HCT116 (cell line): ENCODE results near the gene ZNF521. TPM values are rescaled to one million over a fixed set of nuclear protein-coding genes. Genes with fewer than 3 reads are reported as not detected.

ENCODE experiments used
- ATAC-seq: fragments of 200-7000 bp; cut with Tn5 transposase; 2 replicates; pipeline ENCODE4 v1.9.1; 2020; ENCODE audit warnings: mild to moderate bottlenecking, moderate library complexity
- BruUV-seq: library from RNA; stranded (reverse); fragments of 400-500 nt; replicated peaks from 2 replicates; lab custom pipeline; 2021; lab: Mats Ljungman, UMichigan
- CTCF ChIA-PET: fragments of 300-600 bp; sonication (Branson Sonifier 250); formaldehyde crosslinking; loops from one replicate; lab custom pipeline; 2021; ENCODE audit warnings: antibody characterized with exemption; lab: Charles Lee
- POLR2A ChIA-PET: fragments of 300-600, 350-600 bp; sonication (Branson Sonifier 250); formaldehyde crosslinking; loops from one replicate; lab custom pipeline; 2021; ENCODE audit warnings: antibody characterized with exemption; lab: Charles Lee
- RAD21 ChIA-PET, 2 experiments: fragments of 300-600 bp; sonication (Branson Sonifier 250); formaldehyde crosslinking; loops; one replicate each; lab custom pipeline; 2023; ENCODE audit warnings: low total read pairs in 2 of 2; ENCODE audit not compliant: uncharacterized antibody in 2 of 2, unreplicated experiment in 2 of 2, low non-redundant PET in 1 of 2; lab: Charles Lee
- DNase-seq: peaks from one replicate; pipeline ENCODE4 v3.0.0-alpha.2; 2010; ENCODE audit warnings: low read depth, low spot score
- H2AFZ ChIP-seq: fragments of 200-600 bp; shearing (Covaris generic), sonication (generic); 2 replicates; pipeline ENCODE4 v1.6.1; 2017; ENCODE audit warnings: low read depth, mixed run types, mixed read lengths, antibody characterized with exemption, low read length; ENCODE audit not compliant: poor library complexity, severe bottlenecking
- H3K27ac ChIP-seq: 2 replicates; pipeline ENCODE4 v1.5.1; 2012; ENCODE audit warnings: low read depth, low read length
- H3K27me3 ChIP-seq: fragments of 200-600 bp; sonication (generic); 2 replicates; pipeline ENCODE4 v1.6.1; 2016; ENCODE audit warnings: mixed run types, low read length, mixed read lengths; ENCODE audit not compliant: insufficient read depth
- H3K36me3 ChIP-seq, 2 experiments: fragments of 200-500 bp in 1 of 2; fragments of 200-600 bp in 1 of 2; sonication (Bioruptor generic) in 1 of 2; sonication (generic) in 1 of 2; 2 replicates each; pipeline versions ENCODE4 v1.5.1 to v1.6.1; 2014 to 2016; ENCODE audit warnings: low read length in 2 of 2, inconsistent platforms in 1 of 2, mixed read lengths in 1 of 2, mixed run types in 1 of 2; ENCODE audit not compliant: insufficient read depth in 2 of 2, control insufficient read depth in 1 of 2
- H3K4me1 ChIP-seq, 2 experiments: fragments of 200-600 bp in 1 of 2; sonication (generic) in 1 of 2; 2 replicates each; pipeline versions ENCODE4 v1.5.1 to v1.6.1; 2012 to 2017; ENCODE audit warnings: low read length in 2 of 2, inconsistent platforms in 1 of 2, mild to moderate bottlenecking in 1 of 2, mixed read lengths in 1 of 2, mixed run types in 1 of 2, moderate library complexity in 1 of 2; ENCODE audit not compliant: insufficient read depth in 2 of 2, control insufficient read depth in 1 of 2
- H3K4me2 ChIP-seq: fragments of 200-600 bp; sonication (generic); 2 replicates; pipeline ENCODE4 v1.6.1; 2017; ENCODE audit warnings: mixed run types, low read length, mixed read lengths
- H3K4me3 ChIP-seq, 2 experiments: fragments of 200-600 bp in 1 of 2; sonication (generic) in 1 of 2; replicated peaks in 1 of 2; 2 replicates each; pipeline ENCODE4 v1.5.1; 2011 to 2016; ENCODE audit warnings: low read length in 2 of 2, control low read depth in 1 of 2, low read depth in 1 of 2, mild to moderate bottlenecking in 1 of 2, mixed read lengths in 1 of 2, mixed run types in 1 of 2
- H3K79me2 ChIP-seq: fragments of 200-600 bp; sonication (generic); 2 replicates; pipeline ENCODE4 v1.6.1; 2017; ENCODE audit warnings: mild to moderate bottlenecking, mixed run types, low read length, moderate library complexity, mixed read lengths; ENCODE audit not compliant: insufficient read depth
- H3K9ac ChIP-seq: fragments of 200-600 bp; sonication (generic); 2 replicates; pipeline ENCODE4 v1.6.1; 2016; ENCODE audit warnings: low read length, mixed read lengths
- H3K9me2 ChIP-seq: fragments of 200-600 bp; sonication (generic), shearing (Covaris generic); 2 replicates; pipeline ENCODE4 v1.6.1; 2017; ENCODE audit warnings: mixed run types, mild to moderate bottlenecking, moderate library complexity; ENCODE audit not compliant: insufficient read depth
- H3K9me3 ChIP-seq, 2 experiments: fragments of 200-500 bp in 1 of 2; fragments of 200-600 bp in 1 of 2; sonication (Bioruptor generic) in 1 of 2; sonication (generic) in 1 of 2; 2 replicates each; pipeline ENCODE4 v1.6.1; 2014 to 2017; ENCODE audit warnings: low read length in 2 of 2, mixed read lengths in 2 of 2, inconsistent platforms in 1 of 2, low read depth in 1 of 2, mild to moderate bottlenecking in 1 of 2, mixed run types in 1 of 2, moderate library complexity in 1 of 2; ENCODE audit not compliant: control insufficient read depth in 1 of 2, insufficient read depth in 1 of 2
- H4K20me1 ChIP-seq: fragments of 200-600 bp; sonication (generic), shearing (Covaris generic); 2 replicates; pipeline ENCODE4 v1.6.1; 2017; ENCODE audit warnings: mixed run types, mild to moderate bottlenecking, moderate library complexity; ENCODE audit not compliant: insufficient read depth
- EZH2 ChIP-seq: fragments of 200-600 bp; sonication (generic); IDR thresholded peaks from 2 replicates; pipeline ENCODE4 v1.6.1; 2017; ENCODE audit warnings: antibody characterized with exemption, mixed run types
- EZH2phosphoT487 ChIP-seq: fragments of 200-600 bp; IDR thresholded peaks from 2 replicates; pipeline ENCODE4 v1.6.1; 2018; ENCODE audit warnings: antibody characterized with exemption, borderline replicate concordance
- ZFX ChIP-seq: fragments of 450-650 bp; IDR thresholded peaks from 2 replicates; pipeline ENCODE4 v1.6.1; 2017
- intact Hi-C: fragments of 100-400 bp; cut with micrococcal nuclease; formaldehyde crosslinking; loops from 2 replicates; pipeline ENCODE4 v1.10.0; 2022
- total RNA-seq: library from RNA; stranded (reverse); gene quantifications from one replicate; pipeline ENCODE4 v1.2.1, GENCODE V29; 2021; ENCODE audit not compliant: unreplicated experiment

The ZNF521 gene
- total RNA-seq, 1 experiment from 2014 or later = 0.10 TPM

- Histone ChIP-seq H2AFZ (no peak overlapping the region), H3K27me3 (0 out of 2 replicates have a peak, but pooled peaks cover 5% of the 10 kb centered on the region), H3K4me3 (no peak overlapping the region), H3K79me2 (no peaks in the 10 kb centered on the region), H4K20me1 (no peaks in the 10 kb centered on the region), H3K4me1 (no peaks in the 10 kb centered on the region), H3K36me3 (no peaks in the 10 kb centered on the region), H3K9me3 (no peaks in the 10 kb centered on the region; a peak in 1 of 4 replicates), H3K4me2 (no peak overlapping the region), H3K9ac (no peak overlapping the region), H3K27ac (no peak overlapping the region), H3K9me2 (no peaks in the 10 kb centered on the region)
- RAD21 ChIA-PET = no interaction called here
- BruUV-seq = no TSS peak
- intact Hi-C loops = no loop called here
- POLR2A ChIA-PET = no interaction called here
- CTCF ChIA-PET = no interaction called here
- no peak for ATAC-seq
- TF ChIP-seq EZH2 = no peak
- no peak for DNase-seq
These were observed 62.9 kb downstream of the ZNF521 start for GRCh38 chr18:25289001-25289631.

DNA sequence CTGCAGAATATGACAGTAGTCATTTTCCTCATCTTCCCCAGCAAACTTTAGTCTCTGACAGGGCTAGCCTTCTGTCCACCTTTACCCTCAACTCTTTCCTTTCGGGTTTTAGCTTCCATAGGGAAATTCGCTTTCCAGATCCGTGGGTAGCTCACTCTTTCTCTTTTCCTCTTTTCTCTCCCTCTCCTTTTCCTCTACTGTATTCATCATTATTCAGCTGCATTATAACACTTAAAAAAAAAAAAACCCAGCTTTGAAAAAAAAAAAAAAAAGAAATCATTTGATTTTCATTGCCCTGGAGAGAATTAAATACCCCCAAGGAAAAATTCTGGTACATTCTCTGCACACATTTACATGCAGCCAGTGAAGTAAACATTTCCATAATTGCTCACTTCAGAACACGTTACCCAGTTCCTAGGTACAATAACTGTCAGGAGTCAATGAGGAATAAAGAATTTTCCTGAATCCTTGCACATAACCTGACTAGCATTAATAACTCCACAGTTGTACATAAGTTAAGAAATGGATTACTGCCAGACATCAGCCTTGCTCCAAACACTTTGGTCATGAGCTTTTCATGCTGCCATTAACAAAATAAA is 63.5 kb downstream of the ZNF521 start:
- intact Hi-C loops = no loop called here
- ChIA-PET POLR2A (no interaction called here), RAD21 (no interaction called here)
- no TSS peak for BruUV-seq
- Histone ChIP-seq H3K36me3 (no peaks in the 10 kb centered on the region), H4K20me1 (no peaks in the 10 kb centered on the region), H3K9me2 (no peaks in the 10 kb centered on the region), H3K79me2 (no peaks in the 10 kb centered on the region)
- no peak for DNase-seq
- TF ChIP-seq EZH2phosphoT487 (no peak), ZFX (no peak)
- TF ChIP-seq, all 23 proteins: peak for 0
- Histone ChIP-seq H3K4me1 (no peaks in the 10 kb centered on the region), H3K4me3 (no peak overlapping the region), H3K27me3 (0 out of 2 replicates have a peak, but pooled peaks cover 5% of the 10 kb centered on the region), H3K9me3 (no peaks in the 10 kb centered on the region; a peak in 1 of 4 replicates), H2AFZ (no peak overlapping the region), H3K9ac (no peak overlapping the region), H3K27ac (no peak overlapping the region), H3K4me2 (no peak overlapping the region)
- no peak for ATAC-seq
- CTCF ChIA-PET = no interaction called here
